ENCODE results near the gene DIAPH2.

DIAPH2 gene

DNA sequence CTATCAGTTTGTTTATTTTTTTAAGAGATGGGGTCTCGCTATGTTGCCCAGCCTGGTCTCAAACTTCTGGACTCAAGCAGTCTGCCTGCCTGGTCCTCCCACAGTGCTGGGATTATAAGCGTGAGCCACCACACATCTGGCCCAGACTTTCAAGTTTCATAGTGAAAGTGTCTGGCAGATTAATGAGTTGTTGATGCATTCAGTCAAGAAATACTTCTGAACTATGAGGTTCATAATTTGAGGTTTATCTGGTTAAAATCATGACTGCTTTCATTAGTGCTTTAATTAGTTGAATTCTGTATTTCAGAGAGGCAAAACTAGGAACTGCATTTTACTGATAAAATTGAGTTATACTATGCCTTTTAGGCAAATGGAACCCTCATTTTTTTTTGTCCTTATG, 837.7 kb downstream of the DIAPH2 start:
- H3K27ac ChIP-seq, result no peak overlapping the region
- TF ChIP-seq, protein P1, sequence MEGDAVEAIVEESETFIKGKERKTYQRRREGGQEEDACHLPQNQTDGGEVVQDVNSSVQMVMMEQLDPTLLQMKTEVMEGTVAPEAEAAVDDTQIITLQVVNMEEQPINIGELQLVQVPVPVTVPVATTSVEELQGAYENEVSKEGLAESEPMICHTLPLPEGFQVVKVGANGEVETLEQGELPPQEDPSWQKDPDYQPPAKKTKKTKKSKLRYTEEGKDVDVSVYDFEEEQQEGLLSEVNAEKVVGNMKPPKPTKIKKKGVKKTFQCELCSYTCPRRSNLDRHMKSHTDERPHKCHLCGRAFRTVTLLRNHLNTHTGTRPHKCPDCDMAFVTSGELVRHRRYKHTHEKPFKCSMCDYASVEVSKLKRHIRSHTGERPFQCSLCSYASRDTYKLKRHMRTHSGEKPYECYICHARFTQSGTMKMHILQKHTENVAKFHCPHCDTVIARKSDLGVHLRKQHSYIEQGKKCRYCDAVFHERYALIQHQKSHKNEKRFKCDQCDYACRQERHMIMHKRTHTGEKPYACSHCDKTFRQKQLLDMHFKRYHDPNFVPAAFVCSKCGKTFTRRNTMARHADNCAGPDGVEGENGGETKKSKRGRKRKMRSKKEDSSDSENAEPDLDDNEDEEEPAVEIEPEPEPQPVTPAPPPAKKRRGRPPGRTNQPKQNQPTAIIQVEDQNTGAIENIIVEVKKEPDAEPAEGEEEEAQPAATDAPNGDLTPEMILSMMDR (IDR thresholded peaks at IDR 0.05; ENCODE audit: low read depth, low read length, missing control alignments), result no peak
- in situ Hi-C loops (cut with HindIII; ENCODE audit: low pct_ligation_motif_present, low sequenced_read_pairs), result no loop called here
- DNase-seq, result no peak
- no peaks in the 10 kb centered on the region for H3K36me3 ChIP-seq (replicated peaks)
- H3K4me3 ChIP-seq (ENCODE audit: low read depth, low read length), result no peak overlapping the region
- no peaks in the 10 kb centered on the region for H3K27me3 ChIP-seq (replicated peaks)

DNA sequence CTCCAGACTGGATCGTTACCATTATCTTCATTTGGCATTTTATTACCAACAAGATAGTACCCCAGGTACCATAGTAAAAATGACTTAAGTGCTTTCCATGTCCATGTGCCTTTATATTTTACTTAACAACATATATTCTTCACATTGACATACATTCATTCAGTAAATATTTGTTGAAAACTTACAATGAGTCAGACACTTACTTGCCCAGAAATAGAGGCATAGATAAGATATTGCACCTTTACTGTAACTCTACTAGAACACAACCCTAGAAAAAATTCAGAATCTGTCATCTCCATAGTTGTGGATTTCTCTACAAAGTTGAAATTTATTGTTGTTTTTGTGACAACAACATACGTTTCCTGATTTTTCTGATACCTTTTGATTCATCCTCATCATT, 839.7 kb downstream of the DIAPH2 start:
- H3K27me3 ChIP-seq (replicated peaks), result no peaks in the 10 kb centered on the region
- TF ChIP-seq, protein P1 (IDR thresholded peaks at IDR 0.05; ENCODE audit: low read depth, low read length, missing control alignments), result no peak
- no peak overlapping the region for H3K27ac ChIP-seq
- DNase-seq, result no peak
- in situ Hi-C loops (cut with HindIII; ENCODE audit: low pct_ligation_motif_present, low sequenced_read_pairs), result no loop called here
- H3K4me3 ChIP-seq (ENCODE audit: low read depth, low read length), result no peak overlapping the region
- H3K36me3 ChIP-seq (replicated peaks), result no peaks in the 10 kb centered on the region

DNA sequence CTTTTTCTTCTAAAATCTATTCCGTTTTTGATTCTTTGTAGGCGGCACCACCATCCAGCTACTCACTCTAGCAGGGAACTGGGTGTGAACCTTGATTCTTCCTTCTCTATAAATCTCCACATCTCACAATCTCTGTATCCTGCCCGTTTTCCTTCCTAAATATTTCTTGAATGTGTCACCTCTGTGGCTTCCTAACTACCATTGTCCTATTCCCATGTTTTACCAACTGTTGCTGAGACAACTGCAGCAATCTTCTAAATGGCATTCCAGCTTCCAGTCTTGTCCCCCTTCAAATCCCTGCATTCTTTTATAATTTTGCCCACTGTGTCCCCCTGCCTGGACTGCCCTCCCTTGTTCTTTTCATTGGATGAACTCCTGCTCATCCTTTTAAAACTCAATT, 840.4 kb downstream of the DIAPH2 start:
- in situ Hi-C loops (cut with HindIII; ENCODE audit: low pct_ligation_motif_present, low sequenced_read_pairs), result no loop called here
- no peaks in the 10 kb centered on the region for H3K27me3 ChIP-seq (replicated peaks)
- TF ChIP-seq, protein P1 (IDR thresholded peaks at IDR 0.05; ENCODE audit: low read depth, low read length, missing control alignments), result no peak
- H3K36me3 ChIP-seq (replicated peaks), result no peaks in the 10 kb centered on the region
- no peak overlapping the region for H3K27ac ChIP-seq
- H3K4me3 ChIP-seq (ENCODE audit: low read depth, low read length), result no peak overlapping the region
- DNase-seq, result peak; percentile 10

DNA sequence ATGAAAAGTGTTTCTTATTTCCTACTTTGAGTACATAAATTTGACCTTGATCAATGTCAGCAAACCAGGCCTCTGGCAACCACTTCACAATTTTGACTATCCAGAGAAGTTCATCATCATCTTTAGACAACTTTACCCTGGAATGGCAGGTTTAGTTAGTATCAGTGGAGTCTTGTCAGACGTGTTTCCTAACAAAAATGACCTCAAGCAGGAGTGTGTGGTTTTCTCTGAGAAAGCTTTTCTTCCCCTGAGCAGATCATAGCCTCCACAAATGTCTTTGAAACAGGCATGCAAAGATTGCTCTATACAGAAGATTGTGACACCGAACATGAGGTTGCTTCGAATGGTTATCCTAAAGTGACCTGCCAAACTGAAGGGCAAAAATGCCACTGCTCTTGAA, 841.3 kb downstream of the DIAPH2 start:
- no peak overlapping the region for H3K27ac ChIP-seq
- in situ Hi-C loops (cut with HindIII; ENCODE audit: low pct_ligation_motif_present, low sequenced_read_pairs), result no loop called here
- H3K4me3 ChIP-seq (ENCODE audit: low read depth, low read length), result no peak overlapping the region
- no peaks in the 10 kb centered on the region for H3K36me3 ChIP-seq (replicated peaks)
- TF ChIP-seq, protein P1 (IDR thresholded peaks at IDR 0.05; ENCODE audit: low read depth, low read length, missing control alignments), result no peak
- no peak for DNase-seq
- H3K27me3 ChIP-seq (replicated peaks), result no peaks in the 10 kb centered on the region

DNA sequence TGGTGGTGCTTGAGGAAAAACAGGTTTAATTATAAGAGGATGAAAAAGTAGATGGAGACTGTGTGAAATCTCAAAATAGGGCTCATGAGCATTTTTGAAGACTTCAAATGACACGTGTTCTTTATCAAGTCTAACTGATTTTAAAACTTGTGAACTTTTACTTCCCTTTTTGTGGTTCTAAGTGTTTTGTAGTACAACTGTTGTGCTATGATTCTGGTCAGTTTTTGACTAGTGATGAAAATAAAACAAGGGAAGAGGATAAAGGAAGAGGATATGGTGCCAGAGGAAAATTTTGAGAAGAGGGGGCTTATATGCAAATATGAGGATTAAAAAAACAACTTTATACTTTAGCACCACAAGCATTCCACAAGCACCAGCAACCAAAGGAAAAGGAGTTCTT, 843.1 kb downstream of the DIAPH2 start:
- no peak overlapping the region for H3K27ac ChIP-seq
- TF ChIP-seq, protein P1 (IDR thresholded peaks at IDR 0.05; ENCODE audit: low read depth, low read length, missing control alignments), result no peak
- in situ Hi-C loops (cut with HindIII; ENCODE audit: low pct_ligation_motif_present, low sequenced_read_pairs), result no loop called here
- H3K4me3 ChIP-seq (ENCODE audit: low read depth, low read length), result no peak overlapping the region
- no peak for DNase-seq
- no peaks in the 10 kb centered on the region for H3K27me3 ChIP-seq (replicated peaks)
- no peaks in the 10 kb centered on the region for H3K36me3 ChIP-seq (replicated peaks)

DNA sequence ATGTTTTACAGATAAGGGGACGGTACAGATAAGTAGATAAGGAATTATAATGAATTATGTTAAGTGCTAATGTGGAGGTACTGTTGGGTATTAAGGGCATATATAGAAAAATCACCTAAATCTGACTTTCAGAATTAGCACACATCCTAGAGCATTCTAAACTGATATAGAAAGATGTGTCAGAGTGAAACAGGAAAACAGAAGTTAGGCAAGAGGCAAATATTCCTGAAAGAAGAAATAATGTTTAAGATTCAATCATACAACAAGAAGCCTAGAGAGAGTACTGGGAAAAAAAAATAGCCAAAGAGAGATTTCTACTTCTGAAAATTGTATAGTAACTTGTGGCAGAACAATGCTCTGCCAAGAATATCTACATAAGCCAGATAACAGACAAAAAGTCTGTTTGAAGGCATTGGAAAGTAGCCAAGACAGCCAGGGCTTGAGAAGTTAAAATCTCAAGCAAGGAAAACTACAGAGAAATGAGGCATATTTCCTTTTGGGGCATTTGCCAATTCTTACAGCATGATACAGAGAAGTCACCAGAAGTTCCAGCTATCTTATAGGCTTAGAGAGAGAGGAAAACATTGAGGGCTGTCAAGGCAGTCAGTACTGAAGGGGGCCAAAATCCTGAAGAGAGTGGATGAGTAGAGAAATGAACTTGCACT, 845.0 kb downstream of the DIAPH2 start:
- Histone ChIP-seq H3K4me3 (ENCODE audit: low read depth, low read length) (no peak overlapping the region), H3K27me3 (replicated peaks) (no peaks in the 10 kb centered on the region), H3K36me3 (replicated peaks) (no peaks in the 10 kb centered on the region), H3K27ac (no peak overlapping the region)
- in situ Hi-C loops (cut with HindIII; ENCODE audit: low pct_ligation_motif_present, low sequenced_read_pairs), result no loop called here
- TF ChIP-seq, protein P1 (IDR thresholded peaks at IDR 0.05; ENCODE audit: low read depth, low read length, missing control alignments), result no peak
- DNase-seq, result peak; percentile 63

All from brain microvascular endothelial cell (primary cell).